ENCODE measurements around the gene MICU1. TPM values are rescaled to one million over a fixed set of nuclear protein-coding genes. Genes with fewer than 3 reads are reported as not detected.

Gene MICU1
- total and polyA plus RNA-seq, 3 donors from 2014 or later, result 34.7 to 42.7 (median 38.9) TPM

DNA sequence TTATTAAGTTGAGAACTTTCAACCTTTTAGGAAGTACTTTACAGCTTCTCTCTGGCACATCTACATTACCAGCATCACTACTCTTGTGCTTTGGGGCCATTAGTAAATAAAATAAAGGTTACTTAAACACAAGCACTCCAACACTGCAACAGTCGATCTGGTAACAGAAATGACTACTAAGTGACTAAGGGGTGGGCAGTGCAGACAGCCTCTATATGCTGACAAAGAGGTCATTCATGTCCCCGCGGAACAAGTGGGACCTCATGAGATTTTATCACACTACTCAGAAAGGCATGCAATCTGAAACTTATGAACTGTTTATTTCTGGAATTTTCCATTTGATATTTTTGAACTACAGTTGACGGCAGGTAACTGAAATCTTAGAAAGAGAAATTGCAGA is 159.9 kb downstream of the MICU1 start:
- Histone ChIP-seq H3K9me3 (no peaks in the 10 kb centered on the region), H3K4me3 (no peak overlapping the region), H3K27me3 (no peaks in the 10 kb centered on the region), H3K27ac (no peak overlapping the region), H3K36me3 (ENCODE audit: low read depth, missing control alignments) (no peaks in the 10 kb centered on the region), H3K4me1 (no peaks in the 10 kb centered on the region)
- TF ChIP-seq, protein P1, sequence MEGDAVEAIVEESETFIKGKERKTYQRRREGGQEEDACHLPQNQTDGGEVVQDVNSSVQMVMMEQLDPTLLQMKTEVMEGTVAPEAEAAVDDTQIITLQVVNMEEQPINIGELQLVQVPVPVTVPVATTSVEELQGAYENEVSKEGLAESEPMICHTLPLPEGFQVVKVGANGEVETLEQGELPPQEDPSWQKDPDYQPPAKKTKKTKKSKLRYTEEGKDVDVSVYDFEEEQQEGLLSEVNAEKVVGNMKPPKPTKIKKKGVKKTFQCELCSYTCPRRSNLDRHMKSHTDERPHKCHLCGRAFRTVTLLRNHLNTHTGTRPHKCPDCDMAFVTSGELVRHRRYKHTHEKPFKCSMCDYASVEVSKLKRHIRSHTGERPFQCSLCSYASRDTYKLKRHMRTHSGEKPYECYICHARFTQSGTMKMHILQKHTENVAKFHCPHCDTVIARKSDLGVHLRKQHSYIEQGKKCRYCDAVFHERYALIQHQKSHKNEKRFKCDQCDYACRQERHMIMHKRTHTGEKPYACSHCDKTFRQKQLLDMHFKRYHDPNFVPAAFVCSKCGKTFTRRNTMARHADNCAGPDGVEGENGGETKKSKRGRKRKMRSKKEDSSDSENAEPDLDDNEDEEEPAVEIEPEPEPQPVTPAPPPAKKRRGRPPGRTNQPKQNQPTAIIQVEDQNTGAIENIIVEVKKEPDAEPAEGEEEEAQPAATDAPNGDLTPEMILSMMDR (IDR thresholded peaks at IDR 0.05), result no peak
- TF ChIP-seq POLR2A (IDR thresholded peaks at IDR 0.05), result no peak
- intact Hi-C loops (cut with DNase I; ENCODE audit: low total_unique reads), result no loop called here
- peak; percentile 24 for DNase-seq
- 69 to 72% methylated on average over 4 of the region's 4 CpGs for whole genome bisulfite sequencing, 2 donors

DNA sequence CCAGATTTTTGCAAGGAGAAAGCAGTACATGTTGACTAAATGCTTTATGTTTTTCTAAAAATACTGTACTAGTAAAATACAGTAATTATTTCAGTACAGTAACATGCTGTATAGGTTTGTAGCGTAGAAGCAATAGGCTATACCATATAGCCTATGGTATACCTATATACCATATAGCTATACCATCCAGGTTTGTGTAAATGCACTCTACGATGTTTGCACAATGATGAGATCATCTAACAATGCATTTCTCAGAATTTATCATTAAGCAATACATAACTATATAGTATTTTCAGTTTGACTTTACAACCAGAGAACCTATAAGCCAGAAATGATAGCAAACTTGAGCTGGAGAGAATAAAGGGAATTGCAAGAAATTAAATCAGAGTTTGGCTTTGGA is 161.4 kb downstream of the MICU1 start:
- TF ChIP-seq POLR2A (IDR thresholded peaks at IDR 0.05), result no peak
- TF ChIP-seq, protein P1 (IDR thresholded peaks at IDR 0.05), result no peak
- H3K27ac ChIP-seq, result no peak overlapping the region
- no peaks in the 10 kb centered on the region for H3K36me3 ChIP-seq (ENCODE audit: low read depth, missing control alignments)
- H3K9me3 ChIP-seq, result no peaks in the 10 kb centered on the region
- H3K4me3 ChIP-seq, result no peak overlapping the region
- 50 to 71% methylated on average over 2 of the region's 2 CpGs for WGBS, 2 donors
- DNase-seq, result no peak
- intact Hi-C loops (cut with DNase I; ENCODE audit: low total_unique reads), result no loop called here
- H3K27me3 ChIP-seq, result no peaks in the 10 kb centered on the region
- no peaks in the 10 kb centered on the region for H3K4me1 ChIP-seq

DNA sequence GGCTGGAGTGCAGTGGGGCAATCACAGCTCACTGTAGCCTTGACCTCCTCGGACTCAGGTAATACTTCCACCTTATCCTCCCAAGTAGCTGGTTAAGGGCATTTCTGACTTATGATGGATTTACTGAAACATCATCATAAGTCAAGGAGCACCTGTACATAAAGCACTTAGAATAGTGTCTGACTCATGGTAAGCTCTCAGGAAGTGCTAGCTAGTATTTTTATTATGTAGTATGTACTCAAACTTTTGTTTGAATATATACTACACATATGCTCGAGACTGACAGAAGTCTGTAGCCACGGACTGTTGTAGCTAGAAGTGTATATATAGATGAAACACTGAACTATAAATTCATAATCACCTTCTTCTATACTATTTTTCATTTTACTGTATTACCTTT is 163.6 kb downstream of the MICU1 start:
- Histone ChIP-seq H3K27ac (no peak overlapping the region), H3K36me3 (ENCODE audit: low read depth, missing control alignments) (no peaks in the 10 kb centered on the region), H3K27me3 (no peaks in the 10 kb centered on the region), H3K4me3 (no peak overlapping the region), H3K9me3 (no peaks in the 10 kb centered on the region), H3K4me1 (no peaks in the 10 kb centered on the region)
- intact Hi-C loops (cut with DNase I; ENCODE audit: low total_unique reads), result no loop called here
- WGBS, 2 donors, result 87 to 92% methylated on average over 3 of the region's 3 CpGs
- no peak for DNase-seq
- no peak for TF ChIP-seq POLR2A (IDR thresholded peaks at IDR 0.05)
- TF ChIP-seq, protein P1 (IDR thresholded peaks at IDR 0.05), result no peak

DNA sequence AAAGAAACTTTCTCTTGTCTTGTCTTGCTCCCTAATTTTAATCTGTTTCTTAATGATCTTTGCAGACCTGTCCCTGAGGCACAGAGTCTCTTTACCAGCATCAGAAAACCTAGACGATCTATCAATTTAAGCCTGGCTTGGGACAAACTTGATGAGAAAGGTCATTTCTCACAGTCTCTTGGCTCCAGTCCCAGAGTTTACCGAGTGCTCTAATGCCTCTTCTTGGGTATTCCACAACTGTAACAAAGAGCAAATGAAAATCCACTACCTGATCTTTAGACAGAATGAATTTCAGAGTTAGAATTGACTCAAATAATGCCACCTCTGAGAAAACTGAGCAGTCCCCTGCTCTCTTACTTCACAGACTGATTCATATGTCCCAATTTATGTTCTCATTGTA is 164.8 kb downstream of the MICU1 start:
- WGBS, 2 donors, result 31% methylated on average over 2 of the region's 2 CpGs
- H3K27me3 ChIP-seq, result no peaks in the 10 kb centered on the region
- H3K4me3 ChIP-seq, result no peak overlapping the region
- no peaks in the 10 kb centered on the region for H3K36me3 ChIP-seq (ENCODE audit: low read depth, missing control alignments)
- no peaks in the 10 kb centered on the region for H3K9me3 ChIP-seq
- H3K4me1 ChIP-seq, result no peaks in the 10 kb centered on the region
- intact Hi-C loops (cut with DNase I; ENCODE audit: low total_unique reads), result no loop called here
- peak; percentile 41 for DNase-seq
- no peak for TF ChIP-seq POLR2A (IDR thresholded peaks at IDR 0.05)
- TF ChIP-seq, protein P1 (IDR thresholded peaks at IDR 0.05), result no peak
- H3K27ac ChIP-seq, result no peak overlapping the region

GRCh38 chr10:72460284-72460876 is 165.5 kb downstream of the MICU1 start:
- TF ChIP-seq, protein P1 (IDR thresholded peaks at IDR 0.05), result no peak
- no peak for TF ChIP-seq POLR2A (IDR thresholded peaks at IDR 0.05)
- Histone ChIP-seq H3K36me3 (ENCODE audit: low read depth, missing control alignments) (no peaks in the 10 kb centered on the region), H3K4me3 (no peak overlapping the region), H3K9me3 (no peaks in the 10 kb centered on the region), H3K4me1 (no peaks in the 10 kb centered on the region), H3K27ac (no peak overlapping the region), H3K27me3 (no peaks in the 10 kb centered on the region)
- no peak for DNase-seq
- intact Hi-C loops (cut with DNase I; ENCODE audit: low total_unique reads), result no loop called here
